Measurements from ENCODE around the gene FSTL4.

DNA sequence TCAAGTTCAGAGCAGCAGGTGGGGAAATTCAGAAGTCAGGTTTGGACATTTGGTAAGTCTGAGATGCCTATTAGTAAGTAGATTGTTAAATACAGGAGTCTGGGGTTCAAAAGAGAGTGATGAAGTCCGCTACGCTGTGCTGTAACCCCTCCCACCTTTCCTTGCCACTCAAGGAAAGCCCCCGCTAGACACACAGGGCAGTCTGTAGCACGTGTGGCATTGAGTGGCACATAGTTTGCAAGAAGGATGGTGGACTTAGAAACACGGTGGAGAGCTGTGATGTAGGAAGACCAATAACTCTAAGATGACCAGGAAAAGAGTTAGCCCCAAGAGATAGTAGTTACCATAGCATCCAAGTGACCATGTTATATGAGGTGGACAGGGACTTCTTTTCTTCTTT is 44.7 kb upstream of the FSTL4 start:
- TF ChIP-seq, protein P1, sequence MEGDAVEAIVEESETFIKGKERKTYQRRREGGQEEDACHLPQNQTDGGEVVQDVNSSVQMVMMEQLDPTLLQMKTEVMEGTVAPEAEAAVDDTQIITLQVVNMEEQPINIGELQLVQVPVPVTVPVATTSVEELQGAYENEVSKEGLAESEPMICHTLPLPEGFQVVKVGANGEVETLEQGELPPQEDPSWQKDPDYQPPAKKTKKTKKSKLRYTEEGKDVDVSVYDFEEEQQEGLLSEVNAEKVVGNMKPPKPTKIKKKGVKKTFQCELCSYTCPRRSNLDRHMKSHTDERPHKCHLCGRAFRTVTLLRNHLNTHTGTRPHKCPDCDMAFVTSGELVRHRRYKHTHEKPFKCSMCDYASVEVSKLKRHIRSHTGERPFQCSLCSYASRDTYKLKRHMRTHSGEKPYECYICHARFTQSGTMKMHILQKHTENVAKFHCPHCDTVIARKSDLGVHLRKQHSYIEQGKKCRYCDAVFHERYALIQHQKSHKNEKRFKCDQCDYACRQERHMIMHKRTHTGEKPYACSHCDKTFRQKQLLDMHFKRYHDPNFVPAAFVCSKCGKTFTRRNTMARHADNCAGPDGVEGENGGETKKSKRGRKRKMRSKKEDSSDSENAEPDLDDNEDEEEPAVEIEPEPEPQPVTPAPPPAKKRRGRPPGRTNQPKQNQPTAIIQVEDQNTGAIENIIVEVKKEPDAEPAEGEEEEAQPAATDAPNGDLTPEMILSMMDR (IDR thresholded peaks at IDR 0.05), result no peak
- no peak for TF ChIP-seq POLR2A (IDR thresholded peaks at IDR 0.05)

Data from ovary (tissue), 3 donors.